GM12865 (cell line): ENCODE data around the gene RGS2.

Experiments
- DNase-seq: peaks from one replicate; pipeline ENCODE4 v3.0.0; 2010; ENCODE audit warnings: low read depth
- H3K4me3 ChIP-seq: 2 replicates; pipeline ENCODE4 v1.5.1; 2011; ENCODE audit warnings: mild to moderate bottlenecking, low read depth, low read length, control low read depth
- CTCF ChIP-seq: IDR thresholded peaks from 2 replicates; pipeline ENCODE4 v1.5.1; 2011; ENCODE audit warnings: low read length, control low read depth, low read depth, inconsistent platforms; ENCODE audit not compliant: insufficient read depth; ENCODE audit errors: missing control alignments

Gene RGS2

GRCh38 chr1:192766876-192767275, 42.0 kb upstream of the RGS2 start:
- no peak for TF ChIP-seq CTCF
- no peak for DNase-seq
- no peak overlapping the region for H3K4me3 ChIP-seq

- H3K4me3 ChIP-seq = no peak overlapping the region
- no peak for TF ChIP-seq CTCF
- DNase-seq = no peak
These were observed 41.0 kb upstream of the RGS2 start for GRCh38 chr1:192767798-192768197.

- no peak overlapping the region for H3K4me3 ChIP-seq
- TF ChIP-seq CTCF = no peak
- DNase-seq = no peak
These were observed 40.4 kb upstream of the RGS2 start for GRCh38 chr1:192768463-192768862.

- DNase-seq = no peak
- no peak for TF ChIP-seq CTCF
- H3K4me3 ChIP-seq = no peak overlapping the region
These were observed 37.5 kb upstream of the RGS2 start for GRCh38 chr1:192771341-192771740.

GRCh38 chr1:192775631-192776030, 33.2 kb upstream of the RGS2 start:
- no peak for DNase-seq
- no peak overlapping the region for H3K4me3 ChIP-seq
- no peak for TF ChIP-seq CTCF

- TF ChIP-seq CTCF = no peak
- no peak for DNase-seq
These were observed 32.6 kb upstream of the RGS2 start for GRCh38 chr1:192776206-192776605.

GRCh38 chr1:192776998-192777397, 31.8 kb upstream of the RGS2 start:
- no peak for TF ChIP-seq CTCF
- H3K4me3 ChIP-seq = no peak overlapping the region
- DNase-seq = no peak

More at GRCh38 chr1:192776206-192776605, 32.6 kb upstream of the RGS2 start:
- H3K4me3 ChIP-seq = no peak overlapping the region
